NCI-H2029 (cell line): ENCODE measurements around the gene GAK.

Experiments
- DNase-seq: peaks from one replicate; lab custom pipeline; 2025; lab: John Stamatoyannopoulos, UW

Gene GAK

GRCh38 chr4:828641-829271 is 103.4 kb downstream of the GAK start:
- no peak for DNase-seq

- DNase-seq = no peak
Measured at GRCh38 chr4:827209-828081, 104.7 kb downstream of the GAK start.

- DNase-seq = no peak
Measured at GRCh38 chr4:826508-827208, 105.5 kb downstream of the GAK start.

GRCh38 chr4:825971-826330 is 106.2 kb downstream of the GAK start, which contains the start of gene CPLX1:
TSS of gene CPLX1 (minus strand) at chr4:826129. CDS start at chr4:824522, 1,607 bp downstream.
- DNase-seq = peak; percentile 17

- DNase-seq = no peak
Measured at GRCh38 chr4:825063-825970, 106.8 kb downstream of the GAK start.

- no peak for DNase-seq
Measured at GRCh38 chr4:824461-825062, 107.6 kb downstream of the GAK start.

- no peak for DNase-seq
Measured at GRCh38 chr4:823761-824460, 108.2 kb downstream of the GAK start.

GRCh38 chr4:823176-823760 is 108.8 kb downstream of the GAK start:
- no peak for DNase-seq

- DNase-seq = no peak
Measured at GRCh38 chr4:822361-823175, 109.5 kb downstream of the GAK start.

GRCh38 chr4:821631-822030 is 110.5 kb downstream of the GAK start:
- DNase-seq = no peak

- DNase-seq = no peak
Measured at GRCh38 chr4:821181-821591, 110.9 kb downstream of the GAK start.

- DNase-seq = no peak
Measured at GRCh38 chr4:820230-821172, 111.6 kb downstream of the GAK start.

GRCh38 chr4:819401-820229 is 112.5 kb downstream of the GAK start:
- DNase-seq = no peak

- DNase-seq = no peak
Measured at GRCh38 chr4:818106-818921, 113.8 kb downstream of the GAK start.

GRCh38 chr4:815464-816146 is 116.5 kb downstream of the GAK start:
- peak; percentile 36 for DNase-seq

- no peak for DNase-seq
Measured at GRCh38 chr4:814312-814850, 117.7 kb downstream of the GAK start.
